HepG2 (cell line): ENCODE results near the gene CEACAM21. TPM values are rescaled to one million over a fixed set of nuclear protein-coding genes. Genes with fewer than 3 reads are reported as not detected.

ENCODE experiments used
- ATAC-seq: fragments of 200-7000 bp; cut with Tn5 transposase; 3 replicates; pipeline ENCODE4 v1.9.1; 2020; ENCODE audit warnings: mild to moderate bottlenecking, moderate library complexity
- BruUV-seq: library from RNA; stranded (reverse); fragments of 400-500 nt; replicated peaks from 2 replicates; lab custom pipeline; 2021; lab: Mats Ljungman, UMichigan
- CTCF ChIA-PET: fragments of 300-600 bp; formaldehyde crosslinking; extraction: SDS; loops from one replicate; lab custom pipeline; 2021; ENCODE audit warnings: low total read pairs, inconsistent platforms, low intra/inter-chr PET ratio; lab: Yijun Ruan, JAX
- POLR2A ChIA-PET: fragments of 350-600 bp; sonication (Branson Sonifier 250); formaldehyde crosslinking; loops from one replicate; lab custom pipeline; 2020; ENCODE audit warnings: antibody characterized with exemption, inconsistent platforms; lab: Yijun Ruan, JAX
- DNase-seq: peaks from one replicate; pipeline ENCODE4 v3.0.0-alpha.2; 2015; ENCODE audit warnings: low spot score
- FAIRE-seq: peaks from 3 replicates; lab custom pipeline; 2011; peaks lifted over from hg19 to GRCh38; lab: Jason Lieb, UNC
- H2AFZ ChIP-seq: one replicate; pipeline ENCODE4 v1.6.1; 2011; ENCODE audit warnings: low read length, inconsistent platforms
- H3K27ac ChIP-seq: fragments of 300-600 bp; 3 replicates; pipeline ENCODE4 v1.8.0; 2011; ENCODE audit warnings: mixed run types, mild to moderate bottlenecking, mixed read lengths, low read length, inconsistent platforms; ENCODE audit not compliant: insufficient read depth; ENCODE audit errors: extremely low read length
- H3K27me3 ChIP-seq, 2 experiments: fragments of 200-600 bp in 1 of 2; 2 replicates in 1 of 2; 3 replicates in 1 of 2; pipeline versions ENCODE4 v1.6.0 to v1.8.0; 2011; ENCODE audit warnings: low read length in 2 of 2, mild to moderate bottlenecking in 2 of 2, moderate library complexity in 2 of 2, inconsistent platforms in 1 of 2; ENCODE audit not compliant: insufficient read depth in 2 of 2, control insufficient read depth in 1 of 2
- H3K36me3 ChIP-seq, 2 experiments: fragments of 200-600 bp in 1 of 2; replicated peaks in 1 of 2; 2 replicates in 1 of 2; 3 replicates in 1 of 2; pipeline versions ENCODE4 v1.5.1 to v1.8.0; 2011; ENCODE audit warnings: low read length in 2 of 2, inconsistent platforms in 1 of 2; ENCODE audit not compliant: insufficient read depth in 2 of 2, control insufficient read depth in 1 of 2
- H3K4me1 ChIP-seq: 2 replicates; pipeline ENCODE4 v1.5.1; 2012; ENCODE audit warnings: low read length, inconsistent platforms; ENCODE audit not compliant: insufficient read depth
- H3K4me2 ChIP-seq: 2 replicates; pipeline ENCODE4 v1.6.0; 2011; ENCODE audit warnings: low read depth, low read length, inconsistent platforms
- H3K4me3 ChIP-seq, 3 experiments: fragments of 200-600 bp in 1 of 3; sonication (generic), shearing (Covaris generic) in 1 of 3; replicated peaks in 1 of 3; 2 replicates each; pipeline ENCODE4 v1.5.1; 2011 to 2016; ENCODE audit warnings: low read length in 3 of 3, inconsistent platforms in 2 of 3, low read depth in 2 of 3, mild to moderate bottlenecking in 2 of 3, control low read depth in 1 of 3, mixed read lengths in 1 of 3; ENCODE audit not compliant: insufficient read depth in 1 of 3
- H3K79me2 ChIP-seq: one replicate; pipeline ENCODE4 v1.6.1; 2011; ENCODE audit warnings: low read length, inconsistent platforms; ENCODE audit not compliant: insufficient read depth
- H3K9ac ChIP-seq: 2 replicates; pipeline ENCODE4 v1.6.0; 2011; ENCODE audit warnings: mild to moderate bottlenecking, low read depth, low read length, inconsistent platforms; ENCODE audit not compliant: insufficient read depth
- H3K9me3 ChIP-seq: 2 replicates; pipeline ENCODE4 v1.5.1; 2012; ENCODE audit warnings: mild to moderate bottlenecking, low read length
- H4K20me1 ChIP-seq: 2 replicates; pipeline ENCODE4 v1.6.0; 2011; ENCODE audit warnings: inconsistent platforms, mild to moderate bottlenecking, low read length, moderate library complexity; ENCODE audit not compliant: insufficient read depth
- CBFB ChIP-seq: sonication (generic); formaldehyde crosslinking; IDR thresholded peaks from 2 replicates; pipeline ENCODE4 v1.4.0; 2020; ENCODE audit warnings: missing genetic modification reagents
- CENPX ChIP-seq: sonication (generic); formaldehyde crosslinking; IDR thresholded peaks from 2 replicates; pipeline ENCODE4 v1.9.0; 2021; ENCODE audit warnings: mild to moderate bottlenecking, missing genetic modification reagents, moderate library complexity
- CREB1 ChIP-seq, 2 experiments: fragments of 450-650 bp in 1 of 2; IDR thresholded peaks; 2 replicates each; pipeline ENCODE4 v1.6.1; 2016 to 2017; ENCODE audit warnings: control low read depth in 1 of 2, mild to moderate bottlenecking in 1 of 2, missing compliant biosample characterization in 1 of 2, missing genetic modification characterization in 1 of 2
- FOXK1 ChIP-seq: sonication (generic); formaldehyde crosslinking; IDR thresholded peaks from 2 replicates; pipeline ENCODE4 v1.4.0; 2020; ENCODE audit warnings: low read depth, missing genetic modification reagents, borderline replicate concordance
- GABPA ChIP-seq, 2 experiments: IDR thresholded peaks; 2 replicates each; pipeline ENCODE4 v1.6.1; 2011 to 2016; ENCODE audit warnings: low read depth in 2 of 2, low read length in 1 of 2, missing biosample characterization in 1 of 2, missing genetic modification characterization in 1 of 2
- HOXA7 ChIP-seq: sonication (generic); formaldehyde crosslinking; IDR thresholded peaks from 2 replicates; pipeline ENCODE4 v1.8.1; 2022; ENCODE audit warnings: mild to moderate bottlenecking, missing genetic modification reagents, moderate library complexity
- REPIN1 ChIP-seq: sonication (generic); formaldehyde crosslinking; IDR thresholded peaks from 2 replicates; pipeline ENCODE4 v1.8.0; 2022; ENCODE audit warnings: missing genetic modification reagents, low read depth, mild to moderate bottlenecking, borderline replicate concordance
- STAT5B ChIP-seq: sonication (generic); formaldehyde crosslinking; IDR thresholded peaks from 2 replicates; pipeline ENCODE4 v1.4.0; 2020; ENCODE audit warnings: missing genetic modification reagents
- TBX3 ChIP-seq: fragments of 450-650 bp; IDR thresholded peaks from 2 replicates; pipeline ENCODE4 v1.6.1; 2017; ENCODE audit warnings: antibody characterized with exemption, mild to moderate bottlenecking, inconsistent platforms, borderline replicate concordance
- ZNF256 ChIP-seq: sonication (generic); formaldehyde crosslinking; conservative IDR thresholded peaks from 2 replicates; pipeline ENCODE4 v1.4.0; 2020; ENCODE audit warnings: missing genetic modification reagents
- ZNF570 ChIP-seq: sonication (generic); formaldehyde crosslinking; IDR thresholded peaks from 2 replicates; pipeline ENCODE4 v1.4.0; 2020; ENCODE audit warnings: mild to moderate bottlenecking, missing genetic modification reagents, borderline replicate concordance
- ZNF713 ChIP-seq: sonication (generic); formaldehyde crosslinking; IDR thresholded peaks from 2 replicates; pipeline ENCODE4 v1.4.0; 2020; ENCODE audit warnings: mild to moderate bottlenecking, missing genetic modification reagents
- WGBS: methylation state at CpG from one replicate; pipeline ENCODE4 v1.1.6; 2017; ENCODE audit warnings: low lambda C conversion rate; 5-methylcytosine and 5-hydroxymethylcytosine counted together
- in situ Hi-C: cut with HindIII; loops from 2 replicates; pipeline ENCODE4 v1.10.0; 2017; ENCODE audit warnings: low pct_unique_long_range_greater_than_20kb; ENCODE audit not compliant: extremely low pct_ligation_motif_present
- intact Hi-C: fragments of 100-400 bp; cut with micrococcal nuclease; formaldehyde crosslinking; loops from one replicate; pipeline ENCODE4 v1.10.0; 2022; ENCODE audit not compliant: unreplicated experiment
- polyA plus RNA-seq, 8 experiments: library from polyadenylated mRNA; depleted of rRNA in 3 of 8; stranded (reverse) in 7 of 8; unstranded in 1 of 8; fragments of >200 nt; fragmentation: Illumina TruSeq in 4 of 8; extraction: Trizol in 4 of 8; gene quantifications; 2 replicates each; pipeline versions ENCODE4 v1.2.1 to v1.2.3, GENCODE V29; 2011 to 2016; ENCODE audit warnings: low read depth in 4 of 8, missing spikeins in 1 of 8, mixed read lengths in 1 of 8; ENCODE audit not compliant: insufficient read depth in 1 of 8
- total RNA-seq, 5 experiments: library from RNA; depleted of rRNA; stranded (reverse); fragments of >200 nt; fragmentation: Illumina TruSeq; extraction: Trizol; gene quantifications; 2 replicates each; pipeline ENCODE4 v1.2.3, GENCODE V29; 2016; ENCODE audit warnings: low read depth in 1 of 5
- TF ChIP-seq, protein P1 (sequence below): sonication (generic); formaldehyde crosslinking; IDR thresholded peaks from 2 replicates; pipeline ENCODE4 v1.4.0; 2020; ENCODE audit warnings: mild to moderate bottlenecking, missing genetic modification reagents
- TF ChIP-seq, protein P2 (sequence below): sonication (generic); formaldehyde crosslinking; IDR thresholded peaks from 2 replicates; pipeline ENCODE4 v1.5.1; 2020; ENCODE audit warnings: missing genetic modification reagents, mild to moderate bottlenecking, borderline replicate concordance
- TF ChIP-seq, protein P3 (sequence below): sonication (generic); formaldehyde crosslinking; IDR thresholded peaks from 2 replicates; pipeline ENCODE4 v1.8.1; 2022; ENCODE audit warnings: low read depth, mild to moderate bottlenecking, missing genetic modification reagents

Gene CEACAM21
- total and polyA plus RNA-seq, 2 of the 13 experiments (the other 11 are each of a cell fraction or from before 2014, with no cell fraction given) = 0.05 TPM; not detected in 1

DNA sequence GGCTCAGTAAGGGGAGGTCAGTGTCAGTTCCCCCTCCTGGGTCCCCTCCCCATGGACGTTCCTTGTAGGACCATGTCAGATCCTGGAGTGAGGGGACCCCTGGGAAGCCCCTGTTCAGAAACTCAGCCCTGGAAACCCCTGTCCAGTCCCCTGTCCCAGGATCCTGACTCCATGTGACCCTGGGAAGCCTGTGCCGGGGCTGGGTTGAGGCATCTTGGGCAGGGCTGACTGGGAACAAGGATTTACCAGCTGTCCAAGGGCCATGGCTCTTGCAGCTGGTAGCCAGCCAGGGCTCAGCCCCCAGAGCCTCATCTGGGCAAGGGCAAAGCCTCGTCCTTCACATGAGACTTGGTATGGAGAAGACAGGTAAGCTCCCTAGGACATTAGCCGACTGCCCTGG lies 25.8 kb downstream of the CEACAM21 start:
- no peaks in the 10 kb centered on the region for H3K9me3 ChIP-seq
- POLR2A ChIA-PET = no interaction called here
- peaks cover 1 to 30% of the 10 kb centered on the region in 2 experiments; a peak in 2 of 5 replicates for H3K27me3 ChIP-seq
- WGBS = 0% methylated on average over 3 of the region's 4 CpGs
- no peaks in the 10 kb centered on the region for H3K4me1 ChIP-seq
- no peaks in the 10 kb centered on the region for H4K20me1 ChIP-seq
- H3K4me2 ChIP-seq = no peak overlapping the region
- DNase-seq = no peak
- TF ChIP-seq ZNF570 = no peak
- no peak for TF ChIP-seq REPIN1
- TF ChIP-seq ZNF256 (CRISPR knock-in tag) = no peak
- TF ChIP-seq CENPX (CRISPR knock-in tag) = no peak
- TF ChIP-seq, protein P1, sequence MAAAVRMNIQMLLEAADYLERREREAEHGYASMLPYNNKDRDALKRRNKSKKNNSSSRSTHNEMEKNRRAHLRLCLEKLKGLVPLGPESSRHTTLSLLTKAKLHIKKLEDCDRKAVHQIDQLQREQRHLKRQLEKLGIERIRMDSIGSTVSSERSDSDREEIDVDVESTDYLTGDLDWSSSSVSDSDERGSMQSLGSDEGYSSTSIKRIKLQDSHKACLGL (CRISPR knock-in tag) = no peak
- TF ChIP-seq FOXK1 (CRISPR knock-in tag) = no peak
- TF ChIP-seq GABPA (IDR thresholded peaks at IDR 0.05; ENCODE audit: low read depth, low read length) = no peak
- TF ChIP-seq GABPA (CRISPR knock-in tag; IDR thresholded peaks at IDR 0.05; ENCODE audit: low read depth) = no peak
- TF ChIP-seq ZNF713 = no peak
- no peak for TF ChIP-seq CBFB (CRISPR knock-in tag)
- TF ChIP-seq, protein P2, sequence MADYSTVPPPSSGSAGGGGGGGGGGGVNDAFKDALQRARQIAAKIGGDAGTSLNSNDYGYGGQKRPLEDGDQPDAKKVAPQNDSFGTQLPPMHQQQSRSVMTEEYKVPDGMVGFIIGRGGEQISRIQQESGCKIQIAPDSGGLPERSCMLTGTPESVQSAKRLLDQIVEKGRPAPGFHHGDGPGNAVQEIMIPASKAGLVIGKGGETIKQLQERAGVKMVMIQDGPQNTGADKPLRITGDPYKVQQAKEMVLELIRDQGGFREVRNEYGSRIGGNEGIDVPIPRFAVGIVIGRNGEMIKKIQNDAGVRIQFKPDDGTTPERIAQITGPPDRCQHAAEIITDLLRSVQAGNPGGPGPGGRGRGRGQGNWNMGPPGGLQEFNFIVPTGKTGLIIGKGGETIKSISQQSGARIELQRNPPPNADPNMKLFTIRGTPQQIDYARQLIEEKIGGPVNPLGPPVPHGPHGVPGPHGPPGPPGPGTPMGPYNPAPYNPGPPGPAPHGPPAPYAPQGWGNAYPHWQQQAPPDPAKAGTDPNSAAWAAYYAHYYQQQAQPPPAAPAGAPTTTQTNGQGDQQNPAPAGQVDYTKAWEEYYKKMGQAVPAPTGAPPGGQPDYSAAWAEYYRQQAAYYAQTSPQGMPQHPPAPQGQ (CRISPR knock-in tag) = no peak
- TF ChIP-seq, protein P3, sequence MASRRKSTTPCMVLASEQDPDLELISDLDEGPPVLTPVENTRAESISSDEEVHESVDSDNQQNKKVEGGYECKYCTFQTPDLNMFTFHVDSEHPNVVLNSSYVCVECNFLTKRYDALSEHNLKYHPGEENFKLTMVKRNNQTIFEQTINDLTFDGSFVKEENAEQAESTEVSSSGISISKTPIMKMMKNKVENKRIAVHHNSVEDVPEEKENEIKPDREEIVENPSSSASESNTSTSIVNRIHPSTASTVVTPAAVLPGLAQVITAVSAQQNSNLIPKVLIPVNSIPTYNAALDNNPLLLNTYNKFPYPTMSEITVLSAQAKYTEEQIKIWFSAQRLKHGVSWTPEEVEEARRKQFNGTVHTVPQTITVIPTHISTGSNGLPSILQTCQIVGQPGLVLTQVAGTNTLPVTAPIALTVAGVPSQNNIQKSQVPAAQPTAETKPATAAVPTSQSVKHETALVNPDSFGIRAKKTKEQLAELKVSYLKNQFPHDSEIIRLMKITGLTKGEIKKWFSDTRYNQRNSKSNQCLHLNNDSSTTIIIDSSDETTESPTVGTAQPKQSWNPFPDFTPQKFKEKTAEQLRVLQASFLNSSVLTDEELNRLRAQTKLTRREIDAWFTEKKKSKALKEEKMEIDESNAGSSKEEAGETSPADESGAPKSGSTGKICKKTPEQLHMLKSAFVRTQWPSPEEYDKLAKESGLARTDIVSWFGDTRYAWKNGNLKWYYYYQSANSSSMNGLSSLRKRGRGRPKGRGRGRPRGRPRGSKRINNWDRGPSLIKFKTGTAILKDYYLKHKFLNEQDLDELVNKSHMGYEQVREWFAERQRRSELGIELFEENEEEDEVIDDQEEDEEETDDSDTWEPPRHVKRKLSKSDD (CRISPR knock-in tag) = no peak
- no peak for TF ChIP-seq TBX3
- TF ChIP-seq CREB1 (IDR thresholded peaks at IDR 0.05) = no peak
- no peak for TF ChIP-seq CREB1 (CRISPR knock-in tag; IDR thresholded peaks at IDR 0.05)
- no peak for TF ChIP-seq STAT5B (CRISPR knock-in tag)
- no peak for TF ChIP-seq HOXA7 (CRISPR knock-in tag)
- no peak for FAIRE-seq
- ATAC-seq = no peak
- no TSS peak for BruUV-seq
- no peak overlapping the region for H3K27ac ChIP-seq
- in situ Hi-C loops = no loop called here
- no peaks in the 10 kb centered on the region for H3K36me3 ChIP-seq
- no peak overlapping the region for H2AFZ ChIP-seq
- CTCF ChIA-PET = no interaction called here
- H3K79me2 ChIP-seq = no peaks in the 10 kb centered on the region
- intact Hi-C loops = no loop called here
- no peak overlapping the region for H3K4me3 ChIP-seq
- no peak overlapping the region for H3K9ac ChIP-seq
